Measurements from ENCODE around the gene RNU1-3.
"Not testable (repeated sequence)": the region's sequence is repeated elsewhere in the genome, so short reads cannot be mapped to it uniquely, and the experiment has no call there.

The RNU1-3 gene

DNA sequence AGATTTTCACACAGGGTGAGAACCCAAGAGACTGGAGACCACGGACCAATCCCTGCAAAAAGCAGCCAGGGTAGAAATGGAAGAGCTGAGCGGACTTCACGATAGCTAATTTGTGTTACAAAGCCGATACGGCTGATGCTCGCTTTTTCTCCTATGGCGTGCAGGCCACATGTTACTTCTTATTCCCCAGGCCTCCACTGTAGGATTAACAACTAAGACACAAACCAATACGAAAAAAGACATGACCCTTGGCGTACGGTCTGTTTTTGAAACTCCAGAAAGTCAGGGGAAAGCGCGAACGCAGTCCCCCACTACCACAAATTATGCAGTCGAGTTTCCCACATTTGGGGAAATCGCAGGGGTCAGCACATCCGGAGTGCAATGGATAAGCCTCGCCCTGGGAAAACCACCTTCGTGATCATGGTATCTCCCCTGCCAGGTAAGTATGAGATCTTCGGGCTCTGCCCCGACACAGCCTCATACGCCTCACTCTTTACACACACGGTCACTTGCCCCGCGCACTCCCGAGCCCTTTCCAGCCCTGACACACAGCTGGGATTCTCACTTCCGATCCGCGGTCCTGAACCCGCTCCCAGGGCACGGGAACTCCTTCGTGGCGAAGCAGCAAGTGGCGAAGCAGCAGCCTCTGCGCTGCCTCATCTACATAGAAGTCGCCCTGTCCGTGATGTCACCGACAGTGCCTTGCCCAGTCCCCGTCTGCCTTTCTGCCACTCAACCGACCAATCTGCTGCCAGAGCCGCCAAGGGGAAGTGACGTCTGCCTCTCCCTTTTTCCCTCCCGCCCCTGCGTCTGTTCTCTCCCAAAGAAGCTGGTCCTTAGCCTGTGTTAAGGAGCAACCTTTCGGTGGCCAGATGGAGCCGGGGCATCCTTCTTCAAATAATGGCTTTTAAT lies at the start of gene RNU1-3:
TSS of gene RNU1-3 (minus strand) at position 447 of the 912 bp plus-strand sequence.
- not testable (repeated sequence) for DNase-seq

DNA sequence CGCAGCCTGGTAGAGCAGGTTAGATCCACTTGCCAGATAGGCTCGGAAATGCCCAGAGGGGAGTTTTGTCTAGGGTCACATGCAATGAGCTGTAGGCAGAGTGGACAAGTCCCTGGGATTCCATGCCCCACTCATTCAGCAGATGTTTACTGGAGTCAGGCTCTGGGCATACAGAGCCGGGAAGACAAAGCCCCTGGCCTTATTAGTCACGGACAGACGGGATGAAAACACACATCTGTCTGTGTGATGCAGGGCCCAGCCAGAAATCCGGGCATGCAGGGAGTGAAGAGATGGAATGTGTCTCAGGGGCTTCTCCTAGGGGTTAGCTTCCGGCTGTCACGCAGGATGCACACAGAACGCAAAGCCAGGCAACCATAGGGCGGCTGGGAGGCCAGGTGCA lies 46.7 kb upstream of the RNU1-3 start:
- not testable (repeated sequence) for DNase-seq

DNA sequence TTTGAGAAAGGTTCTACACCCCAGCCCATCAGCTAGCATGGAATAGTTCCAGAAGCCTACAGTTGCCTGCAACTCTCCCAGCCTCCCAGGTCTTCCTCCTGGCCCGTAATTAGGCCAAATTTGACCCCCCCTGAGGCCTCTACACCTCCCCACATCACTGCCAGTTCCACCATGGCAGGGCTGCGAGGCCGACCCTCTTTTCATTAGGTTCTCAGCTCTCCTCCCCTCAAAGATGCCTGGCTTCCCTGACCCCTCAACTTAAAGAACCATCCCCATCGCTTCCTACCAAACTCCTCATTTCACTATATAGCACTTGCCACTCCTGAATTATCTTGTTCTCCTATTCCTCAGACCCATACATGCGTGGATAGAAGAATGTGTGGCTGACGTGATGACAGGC lies 46.2 kb upstream of the RNU1-3 start:
- DNase-seq: not testable (repeated sequence)

DNA sequence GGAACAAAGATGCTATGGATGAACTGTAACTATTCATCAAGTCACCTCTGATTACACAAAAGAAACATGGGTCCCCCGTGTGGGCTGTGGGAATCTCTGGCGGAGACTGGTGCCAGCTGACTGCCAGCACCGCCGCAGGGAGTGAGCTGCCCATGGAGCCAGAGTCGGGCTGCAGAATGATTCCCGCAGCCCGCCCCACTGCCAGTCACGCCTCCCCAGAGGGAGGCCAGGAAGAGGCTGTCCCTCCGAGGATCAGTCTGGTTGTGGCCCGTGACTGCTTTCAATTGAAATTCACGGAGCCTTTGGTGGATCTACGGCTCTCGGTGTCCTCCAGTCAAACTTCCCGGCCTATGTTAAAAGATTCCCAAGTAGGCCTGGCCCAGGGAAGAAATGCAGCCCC lies 45.8 kb upstream of the RNU1-3 start:
- DNase-seq: not testable (repeated sequence)

DNA sequence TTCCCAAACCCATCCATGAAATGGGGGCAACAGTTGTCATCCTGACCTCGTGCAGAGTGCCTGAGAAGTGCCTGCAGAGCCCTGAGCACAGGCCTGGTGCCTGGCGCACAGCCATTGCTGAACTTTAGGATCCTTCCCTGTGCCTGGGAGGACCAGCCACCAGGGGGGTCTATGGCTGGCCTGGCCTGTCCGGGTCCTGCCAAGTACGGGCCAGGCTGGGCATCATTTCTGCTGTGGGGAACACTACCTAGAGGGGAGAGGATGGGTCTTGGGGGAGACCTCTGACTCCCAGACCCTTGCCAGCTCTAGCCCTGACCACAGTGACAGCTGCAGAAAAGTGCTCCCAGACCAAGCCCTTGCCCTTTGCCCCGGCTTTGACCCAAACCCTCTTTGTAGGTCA lies 45.4 kb upstream of the RNU1-3 start:
- DNase-seq: not testable (repeated sequence)

DNA sequence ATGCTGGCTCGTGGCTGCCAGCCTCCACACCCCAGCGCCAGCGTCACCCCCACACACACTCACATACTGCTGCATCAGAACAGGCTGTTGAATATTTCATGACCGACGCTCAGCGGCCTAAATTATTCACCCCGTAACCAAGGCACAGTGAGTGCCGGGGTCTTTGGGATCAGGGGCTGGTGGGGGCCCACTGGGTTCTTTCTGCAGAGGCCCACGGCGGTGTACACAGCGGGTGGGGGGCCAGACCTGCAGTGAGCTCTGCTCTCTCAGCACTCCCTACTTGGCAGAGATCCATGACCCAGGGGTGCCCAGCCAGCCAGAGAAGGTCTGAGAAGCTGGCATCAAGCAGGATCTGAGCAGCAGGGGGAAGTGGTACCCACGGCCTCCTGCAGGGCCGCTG lies 43.9 kb upstream of the RNU1-3 start:
- not testable (repeated sequence) for DNase-seq

DNA sequence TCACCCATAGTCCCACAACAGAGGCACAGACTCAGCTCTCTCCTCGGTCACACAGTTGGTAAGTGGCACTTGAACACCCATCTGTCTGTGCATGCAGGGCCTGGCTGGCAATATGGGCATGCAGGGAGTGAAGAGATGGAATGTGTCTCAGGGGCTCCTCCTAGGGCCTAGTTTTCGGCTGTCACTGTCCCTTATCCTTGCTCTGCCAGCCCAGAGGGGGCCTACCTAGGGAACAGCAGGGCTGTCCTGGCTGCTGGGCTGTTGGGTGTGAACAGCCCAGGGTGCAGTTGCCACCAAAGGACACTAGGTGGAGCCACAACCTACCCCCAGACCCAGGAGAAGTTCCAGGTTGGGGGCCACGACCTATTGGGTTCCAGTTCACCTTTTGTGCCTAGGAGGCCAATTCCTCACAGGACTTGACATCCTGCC lies 42.9 kb upstream of the RNU1-3 start:
- not testable (repeated sequence) for DNase-seq

DNA sequence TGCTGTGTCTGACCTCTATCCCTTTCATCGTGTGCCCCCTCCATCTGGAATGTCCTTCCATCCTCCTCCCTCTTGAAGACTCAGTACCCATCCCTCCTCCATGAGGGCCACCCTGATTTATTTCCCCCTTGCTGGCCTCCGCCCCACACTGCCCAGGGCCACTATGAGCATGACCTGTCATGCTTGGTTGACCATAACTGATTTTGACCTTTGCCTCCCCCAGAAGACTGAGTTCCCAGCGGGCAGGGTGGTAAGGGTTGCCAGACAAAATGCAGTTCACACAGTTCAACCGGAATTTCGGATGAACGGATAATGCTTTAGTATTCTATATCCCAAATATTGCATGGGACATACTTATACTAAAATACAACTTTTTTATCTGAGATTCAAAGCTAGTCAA lies 42.0 kb upstream of the RNU1-3 start:
- DNase-seq: not testable (repeated sequence)

DNA sequence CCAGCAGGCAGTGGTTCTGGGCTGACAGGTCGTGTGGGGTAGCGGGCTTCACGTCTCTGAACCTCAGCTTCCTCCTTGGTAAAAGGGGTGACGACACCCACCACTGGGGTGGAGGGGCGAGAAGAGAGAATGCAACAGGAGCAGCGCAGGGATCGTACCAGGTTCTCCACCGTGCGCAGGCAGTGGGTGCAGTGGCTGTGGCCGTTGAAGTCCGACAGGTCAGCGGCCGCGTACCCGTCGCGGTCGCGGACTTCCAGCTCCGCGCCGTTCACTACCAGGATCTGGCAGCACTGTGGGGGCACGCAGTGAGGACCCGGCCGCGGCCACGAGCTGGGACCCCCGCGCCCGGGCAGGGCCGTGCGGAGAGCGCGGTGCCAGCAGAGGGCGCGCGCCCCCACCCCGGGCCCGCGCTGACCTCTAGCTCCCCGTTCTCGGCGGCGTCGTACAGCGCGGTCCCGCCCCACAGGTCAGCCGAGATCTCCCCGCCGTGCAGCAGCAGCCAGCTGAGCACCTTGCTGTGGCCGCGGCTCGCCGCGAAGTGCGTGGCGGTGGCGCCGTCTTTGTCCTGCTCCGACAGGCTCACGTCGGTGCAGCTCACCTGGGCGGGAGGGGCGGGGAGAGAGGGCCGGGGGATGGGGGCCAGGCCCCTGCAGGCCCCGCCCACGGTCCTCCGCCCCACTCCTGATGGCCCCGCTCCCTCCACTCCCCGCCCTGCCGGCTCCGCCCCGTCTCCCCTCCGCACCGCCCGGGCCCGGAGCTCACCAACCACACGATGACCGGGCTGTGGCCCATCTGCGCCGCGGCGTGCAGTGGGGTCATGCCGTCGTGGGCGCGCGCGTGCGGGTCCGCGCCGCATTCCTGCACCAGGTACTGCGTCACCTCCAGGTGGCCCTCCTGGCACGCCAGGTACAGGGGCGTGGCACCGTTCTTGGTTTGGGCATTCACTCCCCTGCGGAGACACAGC lies 40.7 kb upstream of the RNU1-3 start:
- not testable (repeated sequence) for DNase-seq

DNA sequence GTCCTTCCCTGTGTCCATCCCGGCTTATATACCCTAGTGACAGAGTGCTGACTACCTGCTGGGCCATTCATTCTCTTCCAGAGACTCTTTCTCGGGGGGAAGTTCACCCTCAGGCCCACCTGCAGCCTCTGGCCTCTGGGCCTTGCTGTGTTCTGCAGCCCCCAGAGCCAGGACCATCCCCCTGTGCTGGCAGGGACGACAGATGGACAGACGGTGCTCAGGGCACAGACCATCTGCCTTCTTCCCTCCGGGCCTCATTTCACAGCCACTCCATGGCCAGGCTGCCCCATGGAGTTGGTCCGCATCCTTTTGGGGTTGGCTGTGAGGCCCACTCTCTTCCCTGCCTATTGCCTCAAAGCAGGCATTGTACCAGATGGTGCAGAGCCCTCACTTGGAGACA lies 39.6 kb upstream of the RNU1-3 start:
- not testable (repeated sequence) for DNase-seq

DNA sequence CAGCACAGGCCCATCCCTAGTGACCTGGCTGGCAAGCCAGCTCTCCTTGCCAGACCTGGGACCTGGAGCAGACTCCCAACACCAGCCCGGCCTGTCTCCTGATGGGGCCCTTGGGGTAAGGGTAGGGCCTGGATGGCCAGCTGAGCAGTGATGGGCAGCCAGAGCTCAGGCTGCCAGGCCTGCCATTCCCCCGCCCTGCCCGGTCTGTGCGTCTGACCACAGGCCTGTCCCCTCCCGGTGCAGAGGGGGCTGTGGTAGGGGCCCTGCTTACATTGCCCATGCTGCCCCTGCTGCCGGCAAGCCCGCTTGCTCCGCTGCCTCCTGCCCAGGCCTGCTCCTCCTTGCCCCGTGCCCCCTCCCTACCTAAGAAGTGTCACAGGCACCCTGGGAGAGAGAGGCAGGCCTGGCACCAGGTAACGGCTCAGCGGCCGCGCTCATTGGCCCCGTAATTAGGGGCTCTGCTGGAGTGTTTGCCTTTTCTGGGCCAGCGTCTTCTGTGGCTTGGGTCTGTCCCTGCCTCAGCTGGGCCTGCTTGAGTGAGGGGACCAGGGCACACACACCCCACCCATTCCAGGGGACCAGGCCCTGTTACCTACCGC lies 37.9 kb upstream of the RNU1-3 start:
- DNase-seq: not testable (repeated sequence)

DNA sequence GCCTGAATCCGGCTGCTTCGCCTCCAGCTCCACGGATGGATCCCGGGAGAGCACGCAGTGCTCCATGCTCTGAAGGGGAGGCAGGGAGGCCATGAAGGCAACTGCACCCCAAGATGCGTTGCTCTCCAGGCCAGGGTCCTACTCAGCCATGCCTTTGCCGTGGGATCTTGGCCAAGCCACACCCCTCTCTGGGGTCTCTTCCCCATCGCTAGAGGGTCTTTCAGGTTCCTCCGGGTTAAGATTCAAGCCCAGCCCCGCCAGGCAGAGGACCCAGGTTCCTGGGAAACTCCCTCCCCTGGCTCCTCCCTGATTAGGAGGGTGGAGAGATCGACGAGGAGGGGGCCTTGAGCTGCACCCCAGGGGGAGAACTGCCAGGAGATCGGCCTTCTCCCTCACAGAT lies 37.3 kb upstream of the RNU1-3 start:
- not testable (repeated sequence) for DNase-seq

DNA sequence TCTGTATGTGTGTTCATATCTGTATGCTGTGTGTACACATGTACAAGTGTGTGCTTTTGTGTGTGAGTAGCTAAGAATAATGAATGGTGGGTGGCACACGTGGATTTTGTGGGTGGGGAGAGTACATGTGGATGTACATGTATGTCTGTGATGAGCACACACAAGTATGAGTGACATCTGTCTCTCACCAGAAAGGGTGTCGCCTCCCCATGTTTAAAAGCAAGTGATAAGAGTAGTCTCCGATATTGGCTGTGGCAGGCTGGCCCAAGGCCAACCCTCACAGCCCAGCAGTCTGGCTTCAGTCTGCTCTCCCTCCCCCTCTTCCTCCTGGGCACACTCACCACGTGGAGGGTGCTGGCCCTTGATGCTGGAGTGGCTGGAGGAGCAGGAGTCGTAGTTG lies 36.9 kb upstream of the RNU1-3 start:
- not testable (repeated sequence) for DNase-seq

DNA sequence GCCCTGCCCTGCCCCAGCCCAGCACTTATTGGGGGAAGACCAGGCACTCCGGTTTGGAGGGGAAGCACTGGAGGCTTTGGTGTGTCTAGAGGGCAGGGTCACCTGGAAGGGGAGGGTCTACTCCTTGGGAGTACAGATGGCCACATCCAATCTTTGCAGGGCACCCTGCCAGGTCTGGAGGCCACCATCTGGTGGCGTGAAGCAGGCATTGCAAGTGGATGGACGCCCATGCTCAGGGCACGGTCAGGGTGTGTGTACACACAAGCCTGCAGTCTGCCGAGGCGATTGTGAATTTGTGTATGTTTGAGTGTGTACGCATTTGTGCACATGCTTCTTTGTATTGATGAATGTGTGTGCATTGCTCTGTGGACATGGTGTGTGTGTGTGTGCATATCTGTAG lies 36.4 kb upstream of the RNU1-3 start:
- DNase-seq: not testable (repeated sequence)

DNA sequence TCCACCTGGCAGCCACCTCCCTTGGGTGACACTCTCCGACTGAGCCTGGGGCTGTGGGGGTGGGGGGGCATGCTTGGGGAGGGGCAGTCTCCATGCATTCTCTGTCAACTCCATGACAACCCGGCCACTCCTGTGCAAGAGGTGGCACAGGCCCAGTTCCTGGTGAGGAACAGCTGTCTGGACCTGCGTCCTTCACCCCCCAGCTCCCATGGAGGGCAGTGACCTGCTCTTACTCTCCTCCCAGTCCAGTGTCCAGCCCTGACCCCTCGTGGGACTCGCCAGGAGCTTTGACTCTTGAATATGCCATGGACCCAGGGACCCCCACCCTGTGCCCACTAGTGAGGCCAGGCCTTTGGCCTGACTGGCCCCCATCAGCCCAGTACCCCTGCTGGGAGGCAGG lies 35.5 kb upstream of the RNU1-3 start:
- not testable (repeated sequence) for DNase-seq

DNA sequence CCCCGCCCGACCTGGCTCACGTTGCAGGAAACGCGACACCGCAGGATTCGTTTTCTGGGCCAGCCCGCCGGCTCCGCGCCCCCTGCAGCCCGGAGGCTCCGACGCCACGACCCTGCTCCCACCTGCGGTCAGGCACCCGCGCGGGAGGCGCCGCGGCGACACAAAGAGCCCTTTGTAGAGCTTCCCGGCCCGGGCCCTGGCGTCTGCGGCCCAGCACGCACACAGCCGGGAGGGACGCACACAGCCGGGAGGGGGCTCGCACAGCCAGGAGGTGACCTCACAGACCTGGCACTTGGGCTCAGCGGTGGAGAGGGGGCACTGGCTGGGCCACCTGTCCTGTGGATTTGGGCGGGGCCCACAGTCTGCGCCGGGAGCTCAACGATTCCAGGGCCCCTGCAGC lies 34.4 kb upstream of the RNU1-3 start:
- not testable (repeated sequence) for DNase-seq

DNA sequence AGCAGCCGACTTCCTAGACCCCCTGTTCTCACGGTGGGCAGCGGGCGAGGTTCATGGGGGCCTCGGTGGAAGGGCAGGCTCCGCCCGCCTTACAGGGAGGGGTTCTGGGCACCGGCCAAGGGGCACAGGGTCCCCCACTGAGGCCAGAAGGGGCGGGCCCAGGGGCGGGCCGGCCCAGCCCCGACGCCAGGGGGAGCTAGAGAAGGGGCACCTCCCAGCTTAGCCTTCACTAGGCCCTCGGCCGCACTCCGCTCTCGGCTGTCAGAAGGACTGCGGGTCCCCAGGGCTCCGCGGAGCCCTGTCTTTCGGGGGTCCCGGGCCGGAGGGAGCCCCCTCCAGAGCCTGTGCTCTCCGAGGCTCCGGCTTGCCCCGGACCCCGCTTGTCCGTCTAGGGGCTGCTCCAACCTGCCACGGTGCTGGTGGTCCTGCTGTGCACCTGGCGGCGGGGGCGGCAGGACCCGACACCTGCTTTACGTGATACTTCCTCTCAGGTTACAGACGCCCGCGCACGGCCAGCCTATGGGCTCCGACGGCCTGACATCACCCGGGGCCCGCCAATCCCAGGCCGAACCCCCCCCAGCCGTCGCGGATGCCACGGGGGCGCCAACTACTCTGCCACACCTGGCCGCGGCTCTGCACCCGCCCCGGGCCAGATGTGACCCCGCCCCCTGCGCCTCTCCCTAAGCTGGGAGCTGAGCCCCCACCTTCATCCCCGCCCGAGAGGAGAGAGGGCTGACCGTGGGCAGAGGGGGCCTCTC lies 33.6 kb upstream of the RNU1-3 start:
- DNase-seq: not testable (repeated sequence)

DNA sequence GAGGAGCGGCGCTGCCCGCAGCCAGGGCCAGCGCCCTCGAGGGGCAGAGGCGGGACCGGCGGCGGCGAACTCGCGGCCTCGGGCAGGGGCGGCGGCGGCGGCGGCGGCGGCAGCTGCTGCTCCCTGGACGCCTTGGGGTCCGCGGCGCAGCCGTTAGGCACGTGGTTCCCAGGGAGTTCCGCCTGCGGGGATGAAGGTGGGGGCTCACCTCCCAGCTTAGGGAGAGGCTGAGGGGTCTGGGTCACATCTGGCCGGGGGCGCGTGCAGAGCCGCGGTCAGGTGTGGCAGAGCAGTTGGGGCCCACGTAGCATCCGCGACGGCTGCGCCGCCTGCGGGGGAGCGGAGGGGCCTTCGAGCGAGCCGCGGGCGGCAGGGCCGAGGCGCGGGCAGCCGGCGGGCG lies 32.7 kb upstream of the RNU1-3 start:
- not testable (repeated sequence) for DNase-seq

DNA sequence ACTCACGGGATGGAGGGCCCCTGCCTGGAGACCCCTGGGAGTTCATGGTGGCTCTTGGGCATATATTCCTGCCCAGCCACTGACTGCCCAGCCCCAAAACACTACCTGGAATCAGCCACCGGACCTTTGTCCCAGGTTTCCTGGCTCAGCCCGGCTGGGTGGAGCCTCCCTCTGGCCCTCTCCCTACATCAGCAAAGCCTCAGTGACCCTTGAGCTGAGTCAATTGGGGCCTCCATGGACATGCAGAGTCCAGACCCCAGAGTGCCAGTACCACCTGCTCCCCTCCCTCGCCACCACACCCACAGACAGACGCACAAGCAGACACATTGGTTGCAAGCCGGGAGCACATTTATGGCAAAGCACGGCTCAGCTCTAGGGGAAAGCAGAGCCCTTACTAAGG lies 30.4 kb upstream of the RNU1-3 start:
- not testable (repeated sequence) for DNase-seq

DNA sequence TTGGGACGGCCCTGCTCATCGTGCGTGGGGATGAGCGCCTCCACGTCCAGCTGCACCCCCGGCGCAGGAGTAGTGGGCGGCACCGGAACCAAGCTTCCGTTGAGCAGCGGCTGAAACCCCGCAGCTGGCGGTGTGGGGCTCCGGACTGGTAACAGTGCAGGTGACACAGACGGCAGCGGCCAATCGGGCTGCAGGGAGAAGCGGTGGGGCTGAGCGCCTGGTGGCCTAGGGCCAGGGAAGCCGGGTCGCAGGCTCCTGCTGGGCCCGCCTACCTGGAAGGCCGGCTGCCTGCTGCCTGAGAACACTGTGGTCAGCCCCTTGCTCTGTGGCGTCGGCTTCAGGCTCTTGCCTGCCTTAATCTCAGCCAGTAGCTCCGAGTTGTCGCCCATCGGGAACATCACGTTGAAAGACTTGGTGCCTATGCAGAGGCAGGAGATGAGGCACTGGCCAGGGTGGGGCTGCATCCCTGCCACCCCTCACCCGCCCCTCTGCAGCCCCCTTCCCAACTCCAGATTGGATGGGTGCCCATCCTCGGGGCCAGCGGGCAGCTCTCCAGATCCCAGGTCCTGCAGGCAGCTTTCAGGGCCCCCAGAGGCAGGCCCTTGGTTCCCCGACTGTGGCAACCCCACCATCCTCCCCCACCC lies 29.9 kb upstream of the RNU1-3 start:
- DNase-seq: not testable (repeated sequence)

DNA sequence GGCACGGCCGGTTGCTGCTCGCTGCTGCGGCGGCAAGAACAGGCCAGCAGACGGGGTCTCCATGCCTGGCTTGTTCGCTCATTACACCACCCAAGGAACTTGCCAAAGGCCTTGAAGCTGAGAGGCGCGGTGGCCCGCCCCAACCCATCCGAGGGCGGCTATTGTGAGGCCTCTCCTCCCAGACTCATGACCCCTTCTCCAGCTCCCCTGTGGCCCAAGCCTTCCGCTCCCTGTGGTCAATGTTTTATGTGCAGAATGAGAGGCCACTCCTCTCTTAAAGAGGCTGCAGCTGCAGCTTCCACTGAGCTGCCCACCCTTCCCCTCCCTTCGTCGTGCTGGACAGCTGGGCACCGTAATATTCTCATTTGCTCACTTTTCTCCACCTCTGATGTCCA lies 27.6 kb upstream of the RNU1-3 start:
- DNase-seq: not testable (repeated sequence)
